ENCODE measurements around the gene SLC22A12.

- TF ChIP-seq CTCF (IDR thresholded peaks at IDR 0.05) = no peak
- TF ChIP-seq POLR2A (IDR thresholded peaks at IDR 0.05) = no peak
These were observed 20.0 kb upstream of the SLC22A12 start for GRCh38 chr11:64571050-64571409.
